Activated naive CD4-positive, alpha-beta T cell (primary cell): ENCODE results near the gene EGFLAM.

Experiments
- DNase-seq, 4 experiments: peaks; one replicate each; lab custom pipeline; 2025; lab: John Stamatoyannopoulos, UW

Gene EGFLAM

GRCh38 chr5:38469707-38470267 lies 211.4 kb downstream of the EGFLAM start:
- DNase-seq = no peak

- no peak for DNase-seq
Observed at GRCh38 chr5:38471709-38472108, 213.3 kb downstream of the EGFLAM start.

GRCh38 chr5:38472541-38472940 lies 214.2 kb downstream of the EGFLAM start:
- DNase-seq = no peak

GRCh38 chr5:38473008-38473407 lies 214.6 kb downstream of the EGFLAM start:
- DNase-seq = no peak

DNA sequence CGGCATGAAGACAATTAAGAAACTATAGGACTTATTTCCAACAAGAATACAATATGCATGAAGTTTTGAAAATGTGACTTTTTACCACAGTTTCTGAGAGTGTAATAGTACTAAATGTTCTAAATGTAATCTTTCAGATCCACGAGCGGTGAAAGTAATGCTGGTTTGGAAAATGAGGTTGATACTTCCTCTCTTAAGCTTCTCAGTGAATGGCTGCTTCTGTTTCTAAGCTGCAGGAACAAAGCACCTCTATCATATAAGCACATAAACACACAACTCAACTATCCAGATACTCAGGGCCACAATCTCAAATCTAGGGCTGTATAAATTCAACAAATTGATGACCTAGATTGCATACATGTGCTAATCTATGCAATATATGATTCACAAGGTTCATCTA lies 219.8 kb downstream of the EGFLAM start:
- no peak for DNase-seq

DNA sequence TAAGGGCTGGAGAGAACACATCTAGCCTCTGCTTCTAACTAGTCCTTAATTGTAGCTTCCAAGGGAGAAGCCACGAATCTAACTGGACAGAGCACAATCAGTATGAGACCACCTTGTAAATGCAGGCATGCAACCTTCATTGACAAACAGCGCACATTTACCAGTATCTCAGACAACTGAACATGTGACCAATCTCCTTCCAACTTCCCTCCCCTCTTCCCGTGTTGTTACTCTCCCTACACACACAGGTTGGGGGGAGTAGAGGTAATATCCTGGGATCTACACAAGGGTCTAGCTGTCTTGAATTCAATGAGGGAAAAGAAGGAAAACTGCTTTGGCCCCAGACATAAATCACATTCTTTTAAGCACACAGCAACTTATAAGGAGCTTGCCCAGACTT lies 220.5 kb downstream of the EGFLAM start:
- DNase-seq = no peak

DNA sequence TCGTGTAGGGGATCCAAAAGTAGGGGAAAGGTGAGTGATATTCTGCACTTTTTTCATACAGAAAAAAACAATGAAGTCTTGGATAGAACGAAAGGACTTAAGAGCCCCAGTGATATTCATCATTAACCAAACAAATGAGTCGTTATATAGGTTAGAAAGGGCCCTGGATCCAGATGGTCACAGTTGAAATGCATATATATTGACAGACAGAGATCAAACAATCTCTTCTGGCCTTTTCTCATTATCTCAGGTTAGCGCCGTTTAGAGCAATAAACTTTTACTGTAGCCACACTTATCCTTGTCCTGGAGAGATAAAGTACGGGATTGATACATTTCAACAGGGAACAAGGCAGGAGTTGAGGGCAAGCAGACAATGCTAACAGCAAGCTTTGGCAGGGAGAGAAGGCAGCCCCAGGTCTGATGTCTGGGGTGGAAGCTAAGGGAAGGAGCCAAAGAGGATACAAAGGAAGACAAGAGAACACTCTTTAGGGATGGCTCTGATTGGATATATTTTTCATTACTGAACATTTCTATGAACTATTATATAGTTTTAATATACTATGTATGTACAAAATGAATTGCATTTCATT lies 221.1 kb downstream of the EGFLAM start:
- DNase-seq = no peak

- DNase-seq = no peak
Observed at GRCh38 chr5:38483805-38484398, 225.5 kb downstream of the EGFLAM start.

DNA sequence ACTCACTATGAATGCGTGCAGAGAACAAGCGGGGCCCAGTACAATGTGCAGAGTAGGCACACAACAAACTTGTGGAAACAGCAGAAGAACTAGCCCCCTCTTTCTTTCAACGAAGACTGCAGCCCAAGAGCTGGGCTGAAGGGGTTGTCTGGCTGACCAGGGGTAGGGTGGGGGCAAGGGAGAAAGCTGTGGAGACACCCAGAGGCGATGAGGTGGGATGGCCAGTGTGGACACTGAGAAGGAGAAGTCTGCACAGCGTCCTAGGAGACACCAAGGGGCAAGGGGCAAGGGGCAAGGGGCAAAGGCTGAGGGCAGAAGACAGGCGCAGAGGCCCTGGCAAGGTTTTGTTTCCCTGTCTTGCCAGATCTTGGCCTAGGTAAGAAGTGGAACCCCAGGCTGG lies 235.8 kb downstream of the EGFLAM start:
- no peak for DNase-seq

DNA sequence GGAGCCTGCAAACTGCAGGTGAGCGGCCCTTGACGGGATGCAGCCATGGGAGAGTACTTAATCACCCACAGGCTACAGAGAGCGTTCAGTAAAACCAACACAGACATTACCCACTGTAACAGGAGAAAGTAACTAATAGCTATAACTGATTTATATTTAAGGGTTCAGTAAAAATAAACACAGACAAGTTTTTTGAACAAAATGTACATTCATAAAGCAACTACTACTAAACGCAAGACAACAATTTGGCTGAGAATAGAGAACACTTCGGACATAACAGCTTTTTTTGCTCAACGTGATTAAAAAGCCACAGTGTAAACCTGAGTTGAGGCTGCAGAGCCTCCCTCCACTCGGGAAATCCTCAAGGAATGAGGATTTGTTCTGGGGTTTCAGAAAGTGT lies 236.4 kb downstream of the EGFLAM start:
- no peak for DNase-seq

GRCh38 chr5:38497946-38498345 lies 239.6 kb downstream of the EGFLAM start:
- no peak for DNase-seq

DNA sequence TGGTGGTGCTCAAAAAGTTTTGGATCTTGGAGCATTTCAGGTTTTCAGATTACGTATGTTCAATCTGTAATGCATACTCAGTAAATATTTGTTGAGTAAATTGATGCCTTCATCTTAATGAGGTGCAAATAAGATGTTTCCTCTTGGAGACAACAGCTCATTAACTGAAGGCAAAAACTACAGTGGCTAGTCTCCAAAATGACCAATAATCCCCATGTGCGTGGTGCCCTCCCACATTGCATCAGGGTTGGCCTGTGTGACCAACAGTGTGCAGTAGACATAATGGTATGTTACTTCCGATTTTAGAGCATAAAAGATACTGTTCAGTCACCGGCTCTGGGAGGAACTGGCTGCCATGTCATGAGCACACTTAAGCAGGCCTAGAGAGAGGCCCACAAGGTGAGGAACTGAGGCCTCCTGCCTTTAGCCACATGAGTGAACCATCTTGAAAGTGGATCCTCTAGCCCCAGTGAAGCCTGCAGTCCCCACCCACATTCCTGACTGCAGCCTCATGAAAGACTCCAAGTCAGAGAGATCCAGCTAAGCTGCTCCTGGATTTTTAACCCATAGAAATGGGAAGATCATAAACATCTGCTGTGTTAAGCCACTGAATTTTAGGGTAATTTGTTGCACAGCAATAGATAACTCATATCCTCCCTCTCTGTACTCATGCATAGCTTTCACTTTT lies 242.4 kb downstream of the EGFLAM start:
- DNase-seq = no peak

- DNase-seq = no peak
Observed at GRCh38 chr5:38506302-38506701, 247.9 kb downstream of the EGFLAM start.

DNA sequence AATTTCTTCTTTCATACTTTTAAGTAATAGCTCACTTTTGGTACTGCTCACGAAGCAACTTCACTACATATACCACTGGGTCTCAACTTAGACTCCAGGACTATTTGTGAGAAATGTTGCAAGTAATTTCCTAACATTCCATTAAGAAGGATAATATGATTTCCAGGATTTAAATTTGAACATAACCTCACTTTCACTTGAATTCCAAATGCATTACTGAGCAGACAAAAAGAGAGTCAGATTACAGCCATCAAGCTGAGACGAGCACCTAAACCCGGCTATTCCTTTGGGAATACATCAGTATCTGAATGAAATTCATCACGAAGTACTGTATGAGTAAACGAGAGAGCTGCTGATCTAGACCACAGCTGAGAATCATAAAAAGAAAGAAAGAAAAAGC lies 250.8 kb downstream of the EGFLAM start:
- no peak for DNase-seq
